NCI-H82 treated with DMSO at 0.1 percent for 48 hours (cell line): Measurements from ENCODE around the gene CD84.
"Not testable (repeated sequence)": the region's sequence is repeated elsewhere in the genome, so short reads cannot be mapped to it uniquely, and the experiment has no call there.

Experiments used
- DNase-seq: peaks from one replicate; lab custom pipeline; 2025; ENCODE audit not compliant: unreplicated experiment; lab: John Stamatoyannopoulos, UW

Gene CD84

DNA sequence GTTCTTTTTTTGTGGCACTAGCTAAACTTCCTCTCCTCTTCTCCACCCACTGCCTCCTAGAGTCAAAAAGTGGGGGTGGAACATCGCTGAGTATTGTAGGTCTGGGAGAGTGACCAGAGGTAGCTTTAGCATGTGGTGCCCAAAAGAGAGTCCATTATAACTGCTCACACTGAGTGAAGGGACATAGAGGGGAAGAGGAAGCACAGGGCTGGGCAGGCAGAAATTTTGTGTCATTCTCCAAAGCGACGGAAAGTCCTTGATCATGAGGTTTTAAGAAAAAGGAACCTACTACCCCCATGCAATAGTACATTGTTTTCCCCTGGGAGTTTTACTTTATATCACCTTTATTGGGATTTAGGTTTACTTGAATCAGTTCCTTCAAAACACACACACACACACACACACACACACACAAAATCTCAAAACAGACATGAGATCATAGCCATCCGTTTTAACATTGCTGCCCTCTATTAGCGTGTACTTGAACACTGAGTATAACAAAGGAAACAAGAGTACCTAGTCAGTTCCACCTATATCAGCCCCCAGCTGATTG lies 4.1 kb downstream of the CD84 start:
- DNase-seq = no peak

DNA sequence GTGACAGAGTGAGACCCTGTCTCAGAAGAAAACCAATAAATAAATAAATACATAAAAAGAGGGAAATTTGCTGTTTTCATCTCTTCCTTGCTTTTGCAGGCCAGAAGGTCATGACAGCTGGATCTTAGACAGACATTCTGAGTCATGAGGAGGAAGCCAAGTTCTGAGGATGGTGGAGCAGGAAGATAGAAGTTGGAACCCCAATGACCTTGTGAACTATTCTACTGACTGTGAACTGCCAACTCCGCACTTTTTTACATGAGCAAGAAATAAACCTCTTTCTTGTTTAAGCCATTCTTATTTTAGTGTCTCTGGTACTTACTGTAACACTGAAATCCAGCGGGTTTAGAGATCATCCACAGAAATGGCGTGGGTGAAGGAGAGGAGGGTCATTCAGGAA lies 8.5 kb downstream of the CD84 start:
- DNase-seq = no peak

DNA sequence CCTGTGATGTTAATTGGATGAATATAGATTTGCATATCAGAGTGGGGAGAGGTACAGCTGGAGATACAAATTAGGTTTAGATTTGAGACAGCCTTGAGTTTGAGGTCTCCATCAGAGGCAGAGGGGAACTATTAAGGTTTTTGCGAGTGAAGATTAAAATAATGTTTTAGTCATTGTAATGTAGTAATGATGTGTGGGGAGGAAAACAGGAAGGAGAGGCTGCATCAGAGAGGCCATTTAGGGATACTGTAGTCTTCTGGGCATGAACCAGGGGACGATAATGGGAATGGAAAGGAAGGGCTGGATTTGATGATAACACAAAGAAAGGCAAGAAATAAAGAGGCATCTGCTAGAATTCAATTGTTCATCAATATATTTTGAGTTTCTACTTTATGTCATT lies 9.5 kb downstream of the CD84 start:
- DNase-seq = no peak

DNA sequence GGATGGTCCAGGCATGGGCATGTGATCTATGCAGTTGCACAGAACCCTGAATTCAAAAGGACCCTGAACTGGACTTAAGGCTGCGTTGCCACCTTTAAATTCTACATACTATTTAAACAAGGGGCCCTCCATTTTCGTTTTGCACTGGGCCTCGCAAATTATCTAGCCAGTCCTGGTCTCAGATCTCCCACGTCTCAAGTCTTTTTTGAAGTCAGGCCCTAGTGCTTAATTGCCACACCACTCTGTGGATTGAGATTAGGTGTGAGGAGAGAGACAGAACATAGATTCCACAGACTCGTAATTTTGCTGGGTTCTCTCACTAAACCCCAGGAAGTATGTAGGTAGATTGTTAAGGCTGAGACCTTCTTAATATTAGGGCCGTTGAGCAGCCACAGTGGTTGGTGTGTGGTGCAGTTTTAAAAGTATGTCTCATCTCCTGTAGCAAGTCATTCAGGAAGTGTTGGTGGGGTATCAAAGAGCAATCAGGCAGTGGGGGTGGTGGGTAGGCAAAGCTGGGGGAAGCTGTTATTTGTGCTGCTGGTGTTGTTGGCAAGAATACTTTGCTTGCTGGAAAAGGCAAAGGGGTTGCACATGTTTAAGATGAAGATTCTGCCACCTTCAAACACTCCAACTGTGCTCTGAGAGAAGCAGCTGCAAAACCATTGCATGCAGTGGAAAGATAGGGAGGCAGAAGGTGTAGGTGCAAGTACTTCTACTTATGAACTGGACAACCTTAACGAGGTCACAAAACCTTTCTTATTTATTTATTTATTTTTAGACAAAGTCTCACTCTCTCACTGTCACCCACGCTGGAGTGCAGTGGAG lies 11.2 kb downstream of the CD84 start:
- no peak for DNase-seq

DNA sequence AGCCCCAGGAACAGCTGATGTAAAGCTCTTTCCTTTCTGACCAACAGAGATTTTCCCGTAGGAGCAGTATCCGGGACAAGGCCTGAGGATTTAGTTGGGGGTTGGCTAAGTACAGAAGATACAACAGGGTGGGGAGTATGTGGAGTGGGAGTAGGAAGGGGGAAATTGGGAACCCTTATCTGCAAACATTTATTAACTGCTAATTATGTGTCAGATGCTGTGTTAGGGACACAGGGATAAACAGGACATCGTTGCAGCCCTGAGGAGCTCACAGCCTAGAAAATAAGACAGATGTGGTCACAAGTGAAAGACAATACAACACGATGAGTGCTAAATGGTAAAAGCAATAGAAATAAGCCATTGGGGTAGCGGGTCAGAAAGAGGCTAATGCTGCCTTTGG lies 12.0 kb downstream of the CD84 start:
- DNase-seq = no peak

DNA sequence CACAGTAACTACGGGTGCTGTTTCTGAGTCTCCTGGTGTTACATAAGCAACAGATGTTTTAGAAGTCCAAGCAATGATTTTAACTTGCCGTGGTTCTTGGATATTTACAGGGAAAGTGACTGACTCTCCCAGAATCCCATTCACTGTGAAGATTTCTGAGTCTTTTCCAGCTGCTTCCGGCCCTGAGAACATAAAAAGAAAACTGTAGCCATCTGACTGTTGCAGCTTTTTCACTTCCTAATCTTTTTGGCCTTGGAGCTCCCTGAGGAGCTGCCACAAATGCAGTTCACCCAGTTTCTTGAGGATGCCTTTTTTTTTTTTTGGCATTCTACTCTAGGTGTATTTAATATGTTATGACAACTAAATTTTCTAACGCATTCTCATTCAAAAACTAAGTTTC lies 13.7 kb downstream of the CD84 start:
- DNase-seq = no peak

DNA sequence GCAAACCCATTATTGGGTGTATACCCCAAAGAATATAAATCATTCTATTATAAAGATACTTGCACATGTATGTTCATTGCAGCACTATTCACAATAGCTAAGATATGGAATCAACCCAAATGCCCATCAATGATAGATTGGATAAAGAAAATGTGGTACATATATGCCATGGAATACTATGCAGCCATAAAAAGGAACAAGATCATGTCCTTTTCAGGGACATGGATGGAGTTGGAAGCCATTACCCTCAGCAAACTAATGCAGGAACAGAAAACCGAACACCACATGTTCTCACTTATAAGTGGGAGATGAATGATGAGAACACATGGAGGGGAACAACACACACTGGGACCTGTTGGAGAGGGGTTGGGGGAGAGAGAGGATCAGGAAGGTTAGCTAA lies 16.1 kb downstream of the CD84 start:
- not testable (repeated sequence) for DNase-seq

DNA sequence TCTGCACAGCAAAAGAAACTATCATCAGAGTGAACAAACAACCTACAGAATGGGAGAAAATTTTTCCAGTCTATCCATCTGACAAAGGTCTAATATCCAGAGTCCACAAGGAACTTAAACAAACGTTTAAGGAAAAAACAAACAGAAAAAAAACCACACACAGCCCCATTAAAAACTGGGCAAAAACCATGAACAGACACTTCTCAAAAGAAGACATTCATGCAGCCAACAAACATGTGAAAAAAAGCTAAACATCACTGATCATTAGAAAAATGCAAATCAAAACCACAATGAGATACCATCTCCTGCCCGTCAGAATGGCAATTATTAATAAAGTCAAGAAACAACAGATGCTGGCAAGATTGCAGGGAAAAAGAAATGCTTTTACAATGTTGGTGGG lies 16.6 kb downstream of the CD84 start:
- not testable (repeated sequence) for DNase-seq

DNA sequence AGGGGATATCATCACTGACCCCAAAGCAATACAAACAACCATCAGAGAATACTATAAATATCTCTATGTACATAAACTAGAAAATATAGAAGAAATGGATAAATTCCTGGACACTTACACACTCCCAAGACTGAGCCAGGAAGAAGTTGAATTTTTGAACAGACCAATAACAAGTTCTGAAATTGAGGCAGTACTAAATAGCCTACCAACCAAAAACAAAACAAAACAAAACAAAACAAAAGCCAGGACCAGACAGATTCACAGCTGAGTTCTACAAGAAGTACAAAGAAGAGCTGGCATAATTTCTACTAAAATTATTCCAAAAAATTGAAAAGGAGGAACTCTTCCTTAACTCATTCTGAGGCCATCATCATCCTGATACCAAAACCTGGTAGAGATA lies 18.5 kb downstream of the CD84 start:
- no peak for DNase-seq

DNA sequence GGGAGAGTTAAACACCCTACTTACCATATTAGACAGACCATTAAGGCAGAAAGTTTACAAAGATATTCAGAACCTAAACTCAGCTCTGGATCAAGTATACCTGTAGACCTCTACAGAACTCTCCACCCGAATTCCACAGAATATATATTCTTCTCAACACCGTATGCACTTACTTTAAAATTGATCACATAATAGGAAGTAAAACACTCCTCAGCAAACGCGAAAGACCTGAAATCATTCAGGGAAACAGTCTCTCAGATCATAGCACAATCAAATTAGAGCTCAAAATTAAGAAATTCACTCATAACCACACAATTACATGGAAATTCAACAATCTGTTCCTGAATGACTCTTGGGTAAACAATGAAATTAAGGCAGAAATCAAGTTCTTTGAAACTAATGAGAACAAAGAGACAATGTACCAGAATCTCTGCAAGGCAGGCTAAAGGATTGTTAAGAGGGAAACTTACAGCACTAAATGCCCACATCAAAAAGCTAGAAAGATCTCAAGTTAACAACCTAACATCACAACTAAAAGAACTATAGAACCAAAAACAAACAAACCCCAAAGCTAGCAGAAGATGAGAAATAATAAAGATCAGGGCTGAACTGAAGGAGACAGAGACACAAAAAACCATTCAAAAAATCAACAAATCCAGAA lies 19.1 kb downstream of the CD84 start:
- DNase-seq = no peak

DNA sequence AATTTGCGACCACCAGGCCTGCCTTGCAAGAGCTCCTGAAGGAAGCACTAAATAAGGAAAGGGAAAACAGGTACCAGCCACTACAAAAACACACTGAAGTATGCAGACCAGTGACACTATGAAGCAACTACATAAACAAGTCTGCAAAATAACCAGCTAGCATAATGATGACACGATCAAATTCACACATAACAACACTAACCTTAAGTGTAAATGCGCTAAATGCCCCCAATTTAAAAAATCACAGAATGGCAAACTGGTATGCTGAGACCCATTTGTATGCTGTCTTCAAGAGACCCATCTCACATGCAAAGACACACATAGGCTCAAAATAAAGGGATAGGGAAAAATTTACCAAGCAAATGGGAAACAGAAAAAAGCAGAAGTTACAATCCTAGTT lies 19.9 kb downstream of the CD84 start:
- not testable (repeated sequence) for DNase-seq

DNA sequence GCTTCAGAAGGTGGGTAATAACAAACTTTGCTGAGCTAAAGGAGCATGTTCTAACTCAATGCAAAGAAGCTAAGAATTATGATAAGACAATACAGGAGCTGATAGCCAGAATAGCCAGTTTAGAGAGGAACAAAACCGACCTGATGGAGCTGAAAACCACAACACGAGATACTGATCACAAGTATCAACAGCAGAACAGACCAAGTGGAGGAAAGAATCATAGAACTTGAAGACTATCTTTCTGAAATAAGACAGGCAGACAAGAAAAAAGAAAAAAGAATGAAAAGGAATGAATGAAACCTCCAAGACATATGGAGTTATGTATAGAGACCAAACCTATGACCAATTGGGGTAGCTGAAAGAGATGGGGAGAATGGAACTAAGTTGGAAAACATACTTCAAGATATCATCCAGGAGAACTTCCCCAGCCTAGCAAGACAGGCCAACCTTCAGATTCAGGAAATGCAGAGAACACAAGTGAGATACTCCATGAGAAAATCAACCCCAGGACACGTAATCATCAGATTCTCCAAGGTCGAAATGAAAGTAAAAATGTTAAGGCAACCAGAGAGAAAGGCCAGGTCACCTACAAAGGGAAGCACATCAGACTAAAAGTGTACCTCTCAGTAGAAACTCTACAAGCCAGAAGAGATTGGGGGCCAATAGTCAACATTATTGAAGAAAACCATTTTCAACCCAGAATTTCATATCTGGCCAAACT lies 20.5 kb downstream of the CD84 start:
- no peak for DNase-seq

DNA sequence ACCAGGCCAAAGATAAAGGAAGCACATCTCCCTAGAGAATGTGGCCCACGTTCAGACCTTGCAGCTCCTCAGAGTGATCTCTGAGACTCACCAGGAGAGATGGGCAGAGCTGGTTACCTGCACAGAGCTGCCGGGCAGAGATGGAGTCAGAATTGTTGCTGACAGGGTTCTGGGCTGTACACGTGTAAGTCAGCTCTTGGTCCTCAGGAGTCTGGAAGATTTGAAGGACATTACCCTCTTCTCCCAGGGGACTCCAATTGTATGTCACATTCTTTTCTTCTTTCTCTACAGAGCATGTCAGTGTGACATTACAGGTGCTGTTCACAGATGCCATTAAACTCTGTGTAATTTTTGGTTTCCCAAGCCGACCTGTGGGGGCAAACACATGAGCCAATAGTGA lies 25.5 kb downstream of the CD84 start:
- no peak for DNase-seq

DNA sequence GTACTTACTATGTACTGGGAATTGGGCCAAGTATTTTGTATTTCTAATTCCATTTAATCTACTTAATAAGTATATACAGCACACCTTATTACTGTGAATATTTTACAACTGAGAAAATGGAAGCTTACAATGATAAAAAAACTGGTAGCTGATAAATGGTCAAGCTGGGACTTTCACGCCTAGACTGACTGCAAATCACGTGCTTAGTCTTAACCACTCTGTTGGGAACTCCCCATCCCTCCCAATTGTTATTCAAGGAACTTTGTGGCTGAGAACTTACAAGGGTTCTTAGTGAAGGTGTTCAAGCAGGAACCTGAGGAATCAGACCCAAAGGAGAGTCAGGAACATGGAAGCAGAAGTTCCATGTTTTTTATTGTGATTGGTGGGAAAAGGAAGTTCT lies 26.9 kb downstream of the CD84 start:
- DNase-seq = no peak

DNA sequence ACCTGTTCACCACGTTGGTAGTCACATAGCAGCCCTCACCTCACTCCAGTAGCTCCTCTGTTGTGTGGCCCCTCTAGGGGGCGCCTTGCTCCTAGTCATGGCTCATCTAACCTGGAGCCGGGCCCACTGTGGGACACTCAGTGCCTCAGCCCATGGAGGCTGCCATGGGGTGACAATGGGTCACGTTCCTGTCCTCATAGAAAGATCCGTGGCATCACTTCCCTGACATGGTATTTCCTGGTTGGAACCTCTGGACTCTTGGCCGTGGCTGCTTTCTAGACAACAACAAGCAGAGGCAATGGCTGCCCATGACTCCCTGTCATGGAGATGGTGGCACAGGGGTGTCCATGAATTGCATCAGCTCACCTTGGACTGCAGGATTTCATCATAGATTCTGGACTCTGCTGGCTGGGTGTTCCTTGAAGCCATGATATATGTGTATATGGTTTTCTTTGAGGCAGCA lies 28.7 kb downstream of the CD84 start:
- DNase-seq = no peak

DNA sequence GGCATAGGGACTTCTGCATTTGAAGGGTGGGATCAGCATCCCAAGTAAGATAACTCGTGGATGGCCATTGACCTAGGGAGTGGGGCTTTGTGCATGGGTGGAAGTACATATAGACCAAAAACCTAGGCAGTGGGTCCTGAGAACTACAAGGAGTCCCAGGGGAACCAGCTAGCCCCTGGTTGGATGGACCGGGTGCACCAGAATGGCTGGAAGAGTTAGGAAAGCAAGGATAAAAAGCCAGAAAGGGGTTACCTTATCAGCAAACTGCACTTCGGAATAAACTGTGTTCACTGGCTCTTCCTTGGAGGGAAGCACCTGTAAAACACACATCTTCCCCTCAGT lies 29.7 kb downstream of the CD84 start:
- no peak for DNase-seq

DNA sequence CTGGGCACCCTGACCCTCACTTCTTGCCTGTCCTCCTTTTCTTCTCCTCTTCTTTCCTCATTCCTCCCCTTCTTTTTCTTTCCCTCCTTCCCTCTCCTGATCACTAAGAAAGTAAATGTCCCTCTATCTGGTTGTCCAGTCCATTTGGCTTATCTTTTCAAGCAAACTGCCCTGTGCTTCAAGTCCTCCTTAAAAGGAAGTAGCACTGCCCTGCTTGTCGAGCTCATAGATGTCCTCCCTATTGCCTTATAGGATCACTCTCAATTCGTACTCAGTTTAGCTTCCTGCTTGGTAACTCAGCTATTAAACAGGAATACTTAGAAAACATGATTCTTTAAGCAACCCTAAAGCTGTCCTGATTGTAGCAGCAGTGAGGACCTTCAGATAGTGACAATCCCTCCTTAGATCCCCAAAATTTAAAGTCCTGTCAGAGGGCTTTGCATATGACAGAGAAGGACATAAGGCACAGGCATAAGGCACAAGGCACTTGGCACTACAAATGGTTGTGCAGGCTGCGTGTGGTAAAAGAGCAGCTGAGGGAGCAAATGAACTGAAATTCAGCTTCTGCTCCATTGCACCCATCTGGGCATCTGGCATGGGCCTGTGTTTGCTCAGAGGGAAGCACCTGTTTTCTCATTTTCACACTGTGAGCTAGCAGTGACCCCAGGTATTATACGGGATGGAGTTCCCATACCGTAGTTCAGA lies 30.2 kb downstream of the CD84 start:
- no peak for DNase-seq

DNA sequence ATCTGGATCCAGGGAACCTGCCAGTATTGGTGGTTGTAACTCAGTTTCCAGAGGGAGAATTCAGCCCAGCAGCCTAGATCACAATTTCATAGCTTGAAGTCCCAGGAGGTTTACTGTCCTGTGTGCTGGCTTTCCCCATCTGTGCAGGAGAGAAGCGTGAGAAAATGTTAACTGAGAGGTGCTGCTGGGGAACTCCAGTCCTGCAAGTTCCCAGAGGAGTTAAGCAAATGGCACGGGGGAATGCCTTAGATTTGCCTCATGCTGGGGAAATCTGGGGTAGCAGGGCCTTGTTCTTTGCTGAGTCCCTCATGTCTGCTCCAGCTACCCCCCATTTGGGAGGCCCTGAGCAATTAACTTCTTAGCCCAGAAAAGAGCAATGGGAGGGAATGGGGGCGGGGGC lies 31.1 kb downstream of the CD84 start:
- no peak for DNase-seq

DNA sequence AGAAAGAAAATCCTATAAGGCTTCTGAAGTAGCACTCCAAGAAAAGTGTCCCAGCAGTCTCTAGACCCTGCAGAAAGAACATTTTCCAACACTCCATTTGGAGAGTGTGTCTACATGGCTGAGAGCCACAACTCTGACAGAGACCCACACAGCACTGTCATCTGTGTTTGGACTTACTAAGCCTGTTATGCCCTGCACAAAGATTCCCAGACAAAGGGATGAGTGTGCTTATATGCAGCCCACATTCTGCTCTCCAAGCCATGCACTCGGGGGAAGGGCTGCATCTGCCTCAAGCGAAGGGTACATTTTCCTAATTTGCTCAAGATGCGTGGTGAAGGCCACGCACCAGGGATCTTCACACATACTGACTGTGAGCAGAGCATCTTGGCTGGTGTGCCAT lies 31.9 kb downstream of the CD84 start:
- DNase-seq = no peak

DNA sequence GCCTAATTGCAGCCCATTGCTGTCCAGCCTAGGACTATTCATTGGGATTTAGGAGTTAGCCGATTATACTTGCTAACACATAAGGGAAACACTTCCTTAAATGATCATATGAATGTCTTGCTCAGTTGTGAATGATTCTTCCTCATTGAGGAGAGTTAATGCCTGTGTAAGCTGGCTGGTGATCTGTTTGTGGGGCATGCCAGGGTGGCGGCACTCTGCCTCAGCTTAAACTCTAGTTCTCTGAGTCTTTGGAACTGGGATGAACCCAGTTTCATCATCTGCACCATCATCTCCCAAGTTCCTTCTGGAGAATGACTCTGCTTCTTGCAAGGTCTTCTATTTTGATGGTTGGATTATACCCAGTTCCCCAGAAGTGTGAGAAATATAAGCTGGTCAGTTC lies 32.4 kb downstream of the CD84 start:
- DNase-seq = no peak

DNA sequence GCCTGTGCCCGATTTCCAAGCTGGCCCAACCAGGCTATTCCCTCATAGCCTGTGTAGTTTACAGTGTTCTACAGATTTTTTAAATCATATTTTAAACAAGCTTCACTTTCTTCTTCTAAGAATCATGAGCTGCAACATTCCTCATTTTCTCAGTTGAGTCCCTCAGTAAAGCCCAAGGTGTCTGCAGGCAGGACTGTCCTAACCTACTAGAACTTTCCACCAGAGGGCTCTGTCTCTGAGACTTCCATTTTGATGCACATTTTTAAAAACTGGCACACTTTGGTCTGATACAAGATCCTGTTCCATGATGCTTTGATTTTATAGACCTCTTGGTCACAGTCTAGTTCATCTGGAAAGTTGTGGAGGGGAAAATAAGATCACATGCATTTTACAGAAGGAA lies 34.6 kb downstream of the CD84 start:
- DNase-seq = no peak
